ENCODE measurements around the gene DGKB.

DNA sequence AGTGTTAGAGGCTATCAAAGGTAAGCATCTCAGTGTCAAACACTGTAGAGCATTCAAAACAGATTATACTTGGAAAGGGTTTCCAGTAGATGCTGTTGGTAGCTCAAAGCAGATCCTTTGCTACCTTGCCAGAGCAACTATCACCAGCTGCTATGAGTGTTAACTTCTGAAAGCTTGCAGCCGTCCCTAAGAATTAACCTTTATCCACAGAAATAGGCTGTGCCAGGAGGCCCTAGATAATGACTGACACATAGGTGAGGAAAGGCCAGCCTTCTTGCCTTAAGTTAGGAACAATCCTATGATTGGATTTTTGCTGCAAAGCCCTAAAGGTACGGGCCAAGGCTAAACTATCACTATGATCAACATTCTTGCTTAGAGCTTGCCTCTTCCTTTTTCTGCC is 263.2 kb downstream of the DGKB start:
- TF ChIP-seq YY1 (IDR thresholded peaks at IDR 0.05; ENCODE audit: insufficient read depth, insufficient read length) (no peak), ZNF274 (IDR thresholded peaks at IDR 0.05; ENCODE audit: low read depth, low read length) (no peak)

Data from NT2/D1 (cell line).